GM19467 (cell line): Measurements from ENCODE around the gene SPACA1.

Experiments
- ATAC-seq: cut with Tn5 transposase; IDR thresholded peaks from one replicate; pipeline ENCODE4 v1.9.1; 2021; ENCODE audit warnings: mild to moderate bottlenecking, moderate library complexity; ENCODE audit not compliant: unreplicated experiment

Gene SPACA1

DNA sequence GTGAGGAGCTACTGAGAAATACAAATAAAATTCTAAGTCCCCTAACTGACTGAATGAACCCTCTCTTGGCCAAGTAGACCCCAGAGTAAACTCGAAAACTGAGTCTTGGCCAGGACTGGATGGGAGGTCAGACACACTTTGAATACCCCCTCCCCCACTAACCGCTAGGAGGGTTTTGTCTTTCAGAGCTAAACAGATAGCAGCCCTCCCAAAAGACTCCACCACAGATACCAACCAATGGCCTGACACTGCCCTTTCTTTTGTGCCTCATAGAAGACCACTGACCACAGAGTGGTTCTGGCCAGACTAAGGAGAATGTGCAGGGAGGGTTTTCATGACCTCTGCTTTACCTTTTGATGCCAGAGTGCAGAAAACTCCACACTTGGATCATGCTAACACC is 42.1 kb downstream of the SPACA1 start:
- no peak for ATAC-seq

DNA sequence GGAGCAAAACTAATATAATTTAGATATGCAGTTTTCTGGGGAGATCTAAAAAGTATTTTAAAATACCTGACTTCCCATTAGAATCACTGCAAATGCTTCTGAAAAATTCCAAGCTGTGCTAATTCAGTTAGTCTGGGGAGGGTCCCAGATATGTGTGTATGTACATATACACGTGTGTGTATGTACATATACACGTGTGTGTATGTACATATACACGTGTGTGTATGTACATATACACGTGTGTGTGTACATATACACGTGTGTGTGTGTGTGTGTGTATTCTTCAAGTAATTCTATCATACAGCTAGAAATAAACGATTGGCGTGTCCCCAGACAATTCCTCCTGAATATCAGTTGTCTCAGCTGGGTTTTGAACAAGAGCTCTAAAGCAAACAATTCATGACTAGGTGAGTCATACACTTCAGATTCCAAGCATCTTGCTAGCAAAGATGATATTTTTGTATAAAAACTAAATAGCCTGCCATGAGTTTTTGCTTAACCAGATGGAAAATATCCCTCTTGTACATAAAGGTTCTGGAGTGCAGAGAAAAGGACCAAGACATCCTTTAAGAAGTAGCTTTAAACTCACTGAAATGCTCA is 58.2 kb downstream of the SPACA1 start:
- no peak for ATAC-seq

- no peak for ATAC-seq
Measured at GRCh38 chr6:88107241-88107640, 59.6 kb downstream of the SPACA1 start.

- no peak for ATAC-seq
Measured at GRCh38 chr6:88111991-88112390, 64.3 kb downstream of the SPACA1 start.

DNA sequence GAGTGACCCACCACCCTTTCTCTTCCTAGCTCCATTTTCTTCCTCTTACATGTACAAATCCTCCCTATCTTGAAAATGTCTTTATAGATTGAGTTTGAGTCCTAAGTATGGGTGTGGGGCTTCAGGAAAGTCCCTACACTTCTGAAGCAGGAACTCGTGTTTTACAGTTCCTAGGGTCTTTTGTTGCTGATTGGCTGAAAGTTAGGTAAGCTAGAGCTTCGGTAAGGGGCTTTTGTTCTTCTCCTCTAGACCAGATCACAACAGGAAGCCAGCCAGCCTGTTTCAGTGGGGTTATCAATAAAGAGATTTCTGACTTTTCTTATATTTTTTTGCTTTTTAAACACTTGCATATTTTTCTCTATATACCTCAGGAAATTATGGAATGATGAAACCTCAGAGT is 67.2 kb downstream of the SPACA1 start:
- no peak for ATAC-seq

GRCh38 chr6:88115307-88115706 is 67.7 kb downstream of the SPACA1 start:
- ATAC-seq = no peak

DNA sequence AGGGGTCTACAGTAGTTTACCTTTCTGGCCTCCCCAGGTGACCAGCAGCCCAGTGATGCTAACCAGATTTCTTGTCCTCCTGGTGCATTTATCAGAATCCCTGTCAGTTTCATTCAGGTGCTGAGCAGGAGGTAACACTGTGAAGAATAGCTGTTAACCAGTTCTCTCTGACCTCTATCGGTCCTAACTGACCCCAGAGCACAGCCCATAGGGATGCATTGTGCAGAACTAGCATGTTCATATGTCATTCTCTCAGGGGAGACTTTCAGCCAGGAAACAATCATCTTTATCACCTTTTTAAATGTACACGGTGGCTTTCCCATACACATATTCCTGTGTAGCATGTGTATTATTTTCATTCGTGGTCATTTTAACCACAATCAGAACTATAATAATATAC is 68.6 kb downstream of the SPACA1 start:
- ATAC-seq = no peak
